GM23248 (cell line): ENCODE measurements around the gene SOX18.

Experiments
- EZH2 ChIP-seq: fragments of 200-600 bp; sonication (generic); IDR thresholded peaks from 2 replicates; pipeline ENCODE4 v1.6.1; 2018; ENCODE audit warnings: antibody characterized with exemption, mild to moderate bottlenecking; ENCODE audit not compliant: insufficient read depth, poor library complexity, severe bottlenecking
- EZH2phosphoT487 ChIP-seq: fragments of 200-600 bp; sonication (generic); IDR thresholded peaks from 2 replicates; pipeline ENCODE4 v1.6.1; 2018; ENCODE audit warnings: antibody characterized with exemption, moderate library complexity, mild to moderate bottlenecking, low read depth; ENCODE audit not compliant: insufficient read depth

DNA sequence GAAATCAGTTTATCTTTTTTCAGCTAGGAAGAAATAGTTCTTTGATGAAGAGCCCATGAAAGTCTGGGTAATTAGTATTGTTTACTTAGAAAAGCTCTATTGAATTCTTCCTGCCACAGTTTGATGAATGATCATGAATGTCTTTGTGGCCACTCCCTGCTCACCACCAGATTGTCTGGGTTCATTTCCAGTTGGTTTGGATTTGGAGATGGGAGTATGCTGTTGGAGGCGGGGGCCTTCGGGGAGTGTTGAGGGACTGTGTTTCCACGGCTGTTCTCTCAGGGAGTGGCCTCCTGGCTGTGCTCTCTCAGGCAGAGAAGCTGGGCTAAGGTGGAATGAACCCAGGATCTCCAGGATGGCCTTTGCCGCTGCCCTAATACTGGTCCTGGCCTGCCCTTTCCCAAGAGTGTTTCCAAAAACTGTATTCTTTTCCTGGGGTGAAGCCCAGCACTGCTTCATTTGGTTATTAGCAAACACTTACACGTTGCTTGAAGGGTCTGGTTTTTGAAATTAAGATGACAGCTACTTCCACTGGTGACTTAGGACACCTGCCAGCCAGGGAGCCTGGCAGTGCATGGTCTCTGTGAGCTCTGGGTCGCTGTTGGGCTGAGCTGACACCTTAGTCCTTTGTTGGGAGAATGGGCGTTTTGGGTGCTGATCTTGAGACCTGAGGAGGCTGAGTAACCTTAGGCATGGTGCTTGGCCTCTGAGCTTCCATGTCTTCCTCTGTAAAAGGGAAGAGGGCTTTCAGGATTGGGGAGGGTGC is 45.3 kb downstream of the SOX18 start:
- TF ChIP-seq EZH2 = no peak
- TF ChIP-seq EZH2phosphoT487 = no peak
